Inferior parietal cortex (tissue), 1 donor: ENCODE measurements around the gene PCDH9.

Source experiments
- DNase-seq: peaks from one replicate; pipeline ENCODE4 v3.0.0-alpha.2; 2016; ENCODE audit errors: extremely low spot score

The PCDH9 gene

DNA sequence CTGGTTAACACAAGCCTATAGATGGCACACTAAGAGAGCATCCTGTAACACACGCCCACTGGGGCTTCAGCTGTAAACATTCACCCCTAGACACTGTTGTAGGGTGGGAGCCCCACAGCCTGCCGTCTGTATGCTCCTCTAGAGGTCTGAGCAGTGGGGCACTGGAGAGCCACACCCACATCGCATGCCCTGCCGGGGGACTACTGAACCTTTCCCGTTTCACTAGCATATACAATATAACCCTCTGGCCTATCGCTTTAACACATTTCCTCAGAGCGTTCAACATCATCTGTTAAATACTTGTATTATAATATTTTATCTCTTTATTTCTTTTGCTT, 73.4 kb downstream of the PCDH9 start:
- no peak for DNase-seq

- DNase-seq, result no peak
Measured at GRCh38 chr13:67155898-67156722, 74.0 kb downstream of the PCDH9 start.

- no peak for DNase-seq
Measured at GRCh38 chr13:67152085-67152484, 78.1 kb downstream of the PCDH9 start.

DNA sequence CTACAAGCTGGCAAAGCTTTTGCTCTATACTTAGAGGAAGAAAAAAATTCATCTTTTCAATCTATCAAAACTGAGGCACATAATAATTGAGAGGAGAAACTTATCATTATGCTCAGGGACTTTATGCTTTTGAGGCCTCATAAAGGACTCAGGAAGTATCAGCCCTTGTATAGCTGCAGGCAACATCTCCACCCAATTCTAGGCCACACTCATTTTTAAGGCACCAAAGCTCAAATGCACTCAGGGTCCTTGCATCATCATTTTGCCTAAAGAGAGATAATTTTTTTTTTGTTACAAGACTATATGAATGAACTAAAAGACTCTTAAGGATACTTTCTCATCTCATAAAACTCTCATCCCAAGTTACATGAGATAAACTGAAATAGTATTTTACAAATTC, 78.5 kb downstream of the PCDH9 start:
- DNase-seq, result no peak

GRCh38 chr13:67150608-67151007, 79.5 kb downstream of the PCDH9 start:
- DNase-seq, result no peak

DNA sequence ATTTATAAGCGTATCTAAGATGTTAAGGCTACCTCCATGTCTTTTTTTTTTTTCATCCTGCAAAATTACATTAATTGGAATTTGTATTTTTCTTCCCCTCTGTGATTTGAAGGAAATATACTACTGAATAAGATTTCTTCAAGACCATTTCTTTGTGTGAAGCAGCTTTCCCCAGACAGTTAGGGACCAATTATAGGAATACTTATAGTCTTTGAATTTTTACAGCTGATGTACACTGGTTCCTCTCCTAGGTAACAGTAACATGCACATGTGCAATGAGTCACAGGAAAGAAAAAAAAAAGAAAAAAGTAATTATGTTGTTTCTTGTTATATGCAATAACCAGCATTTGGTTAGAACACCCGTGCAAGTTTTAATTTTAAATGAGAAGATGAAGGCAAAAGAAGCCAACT, 82.0 kb downstream of the PCDH9 start:
- DNase-seq, result no peak

GRCh38 chr13:67147342-67148133, 82.6 kb downstream of the PCDH9 start:
- no peak for DNase-seq

DNA sequence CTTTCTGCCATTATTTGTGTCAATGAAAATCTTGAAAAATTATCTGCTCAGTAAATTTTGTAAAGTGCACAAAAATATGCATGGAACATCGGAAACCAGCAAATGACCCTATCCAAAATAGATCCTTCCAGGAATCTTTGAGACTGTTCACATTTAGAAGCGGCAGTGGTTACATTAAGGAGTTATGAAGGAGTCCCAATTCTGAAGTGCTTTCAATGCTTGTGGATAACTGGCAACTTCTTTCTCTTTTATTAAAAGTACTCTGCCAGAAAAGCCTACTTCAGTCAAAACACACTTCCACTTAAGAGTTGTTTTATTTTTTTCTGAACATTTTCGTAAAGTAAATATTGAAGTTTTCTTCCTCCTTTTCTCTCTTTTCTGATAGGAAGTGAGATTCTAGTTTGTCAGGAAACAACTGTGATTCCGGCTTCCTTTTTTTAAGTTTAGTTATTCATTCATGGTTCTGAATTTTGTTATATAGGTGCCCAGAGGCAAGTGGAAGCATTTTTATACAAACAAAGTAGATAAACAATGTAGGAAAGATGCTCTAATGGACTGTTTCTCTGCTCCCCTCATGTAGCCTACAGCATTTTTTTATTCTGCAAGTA, 83.5 kb downstream of the PCDH9 start:
- no peak for DNase-seq

- DNase-seq, result no peak
Measured at GRCh38 chr13:67145950-67146349, 84.2 kb downstream of the PCDH9 start.

DNA sequence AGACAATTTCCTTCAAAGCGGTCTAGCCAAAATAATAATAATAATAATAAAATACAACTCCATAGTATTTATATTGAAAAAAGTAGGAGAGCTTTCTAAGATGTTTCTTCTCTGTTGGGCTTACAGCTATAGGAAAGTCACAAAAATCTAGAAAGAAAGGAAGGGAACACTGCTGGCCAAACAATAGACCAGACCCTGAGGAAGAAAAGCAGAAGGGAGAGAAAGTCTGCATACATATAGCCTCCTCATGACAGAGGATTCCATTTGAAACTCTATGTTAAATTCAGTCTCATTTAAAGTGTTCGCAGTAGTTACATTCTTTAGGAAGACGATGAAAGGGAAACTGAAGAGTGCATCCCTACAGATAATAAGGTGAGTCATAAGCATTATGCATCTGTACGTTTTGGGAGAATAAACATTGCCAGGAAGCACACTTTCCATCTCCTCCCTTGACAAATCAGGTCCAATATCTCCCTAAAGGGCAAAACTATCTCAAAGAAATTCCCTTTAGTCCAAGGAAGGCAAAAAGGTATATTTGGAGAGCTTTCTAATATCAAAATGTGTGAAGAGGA, 86.5 kb downstream of the PCDH9 start:
- DNase-seq, result no peak

DNA sequence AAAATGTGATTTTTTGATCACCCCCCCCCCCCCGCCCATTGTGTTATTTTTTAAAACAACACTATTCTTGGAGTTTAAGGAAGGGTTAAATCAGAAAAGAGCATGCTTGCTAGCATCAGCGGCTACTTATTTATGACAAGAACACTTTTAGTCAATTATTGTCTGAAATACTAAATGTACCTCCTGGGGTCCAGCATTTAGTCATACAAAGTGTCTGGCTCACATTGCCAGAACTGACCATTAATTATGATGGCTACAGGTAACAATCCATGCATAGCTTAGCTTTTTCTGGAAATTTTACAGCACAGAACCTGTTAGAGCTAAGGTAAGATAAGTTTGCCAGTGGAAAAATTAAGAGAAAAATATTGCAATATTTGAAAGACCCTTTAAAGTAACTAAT, 90.1 kb downstream of the PCDH9 start:
- no peak for DNase-seq

- DNase-seq, result no peak
Measured at GRCh38 chr13:67139551-67139950, 90.6 kb downstream of the PCDH9 start.

GRCh38 chr13:67138970-67139369, 91.2 kb downstream of the PCDH9 start:
- no peak for DNase-seq

DNA sequence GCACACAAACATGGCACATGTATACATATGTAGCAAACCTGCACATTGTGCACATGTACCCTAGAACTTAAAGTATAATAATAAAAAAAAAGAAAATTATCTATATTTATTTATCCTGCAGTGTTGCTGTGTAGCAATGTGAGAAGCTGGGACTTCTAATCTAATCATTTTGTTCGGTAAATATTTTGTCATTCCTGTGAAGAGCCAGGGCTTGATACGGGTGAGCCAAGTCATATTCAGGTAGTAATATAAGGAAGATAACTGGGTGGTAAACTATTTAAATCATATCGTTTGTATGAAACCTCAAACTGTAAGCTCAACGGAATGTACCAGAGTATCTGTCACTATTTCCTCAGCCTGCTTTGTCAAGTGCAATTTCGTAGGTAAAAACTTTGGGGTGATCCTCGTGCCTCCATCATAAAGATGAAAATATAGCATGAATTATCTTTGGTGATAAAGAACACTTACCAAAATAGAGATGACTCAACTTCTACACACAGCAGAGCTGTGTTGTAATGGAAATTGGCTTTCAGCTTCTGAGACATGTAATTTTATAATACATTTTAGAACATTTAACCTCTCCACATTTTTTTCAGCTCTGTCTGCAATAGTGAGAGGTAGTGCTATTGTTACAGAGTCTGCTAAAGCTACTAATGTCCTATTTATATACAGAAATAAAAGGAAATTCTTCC, 92.9 kb downstream of the PCDH9 start:
- no peak for DNase-seq

DNA sequence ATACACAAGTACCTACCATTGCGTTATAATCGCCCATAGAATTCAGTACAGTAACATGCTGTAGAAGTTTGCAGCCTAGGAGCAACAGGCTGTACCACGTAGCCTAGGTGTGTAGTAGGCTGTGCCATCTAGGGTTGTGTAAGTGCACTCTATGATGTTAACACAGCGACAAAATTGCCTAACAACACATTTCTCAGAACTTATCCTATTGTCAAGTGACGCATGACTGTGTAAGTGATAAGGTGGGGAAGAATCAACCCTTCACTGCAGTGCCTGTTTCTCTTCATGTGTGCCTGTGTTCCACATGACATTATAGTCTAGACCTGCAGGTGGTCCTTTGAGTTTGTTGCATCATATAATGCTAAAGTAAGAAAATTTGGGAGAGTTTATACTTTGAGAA, 94.0 kb downstream of the PCDH9 start:
- DNase-seq, result no peak

- no peak for DNase-seq
Measured at GRCh38 chr13:67135356-67135755, 94.8 kb downstream of the PCDH9 start.

DNA sequence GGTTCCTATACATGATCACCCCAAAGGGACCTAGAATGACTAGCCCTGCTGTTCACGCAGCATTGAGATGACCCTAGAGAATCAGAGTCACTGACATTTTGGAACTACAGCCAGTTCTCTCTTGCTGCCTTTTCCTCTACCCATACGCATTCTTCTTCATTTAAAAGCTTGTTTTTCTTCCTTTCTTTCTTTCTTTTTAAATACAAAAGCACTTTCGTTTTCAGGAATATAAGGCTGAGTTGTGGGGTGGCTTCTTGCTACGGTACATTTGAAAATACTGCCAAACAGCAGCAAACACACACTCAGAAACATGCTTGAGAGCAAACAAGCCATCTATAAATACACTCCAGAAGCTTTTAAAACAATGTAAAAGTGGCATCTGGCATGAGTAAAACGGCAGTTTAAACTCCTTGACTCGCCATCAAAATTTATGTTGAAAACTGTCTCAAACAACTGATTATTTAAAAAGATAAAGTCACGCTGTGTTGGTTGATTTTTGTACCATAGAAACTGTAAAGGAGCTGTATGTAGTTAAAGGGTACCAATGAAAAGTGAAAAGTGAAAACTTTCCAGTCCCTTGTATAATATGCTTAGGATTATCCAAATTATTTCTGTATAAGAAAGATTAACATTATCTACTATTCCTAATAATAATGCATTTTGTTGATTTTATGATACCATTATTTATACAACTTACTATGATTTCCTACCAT, 95.6 kb downstream of the PCDH9 start:
- no peak for DNase-seq

GRCh38 chr13:67133476-67133875, 96.7 kb downstream of the PCDH9 start:
- DNase-seq, result no peak

DNA sequence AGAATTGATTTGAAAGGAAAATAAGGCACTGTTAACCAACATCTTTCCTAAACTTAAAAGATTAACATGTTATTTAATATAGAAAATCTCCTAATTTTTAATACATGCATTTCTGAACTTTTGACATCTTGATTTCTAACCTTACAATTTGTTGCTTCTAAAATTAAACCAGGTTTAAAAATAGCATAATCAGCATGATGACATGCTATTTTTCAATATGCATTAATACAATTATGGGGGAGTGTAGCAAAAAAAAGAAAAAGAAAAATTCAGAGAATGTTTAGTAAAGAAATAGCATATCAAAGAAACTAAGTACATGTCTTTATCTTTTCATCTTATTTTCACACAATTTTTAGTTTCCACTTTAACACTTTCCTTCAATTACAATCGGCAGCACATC, 98.7 kb downstream of the PCDH9 start:
- no peak for DNase-seq

GRCh38 chr13:67130444-67130843, 99.7 kb downstream of the PCDH9 start:
- no peak for DNase-seq

GRCh38 chr13:67128136-67128535, 102.0 kb downstream of the PCDH9 start:
- no peak for DNase-seq
